Parathyroid adenoma (tissue), 2 donors: ENCODE measurements around the gene DAO.
"Not testable (repeated sequence)": the region's sequence is repeated elsewhere in the genome, so short reads cannot be mapped to it uniquely, and the experiment has no call there.

ENCODE experiments used
- H2AFZ ChIP-seq: fragments of 300-600 bp; sonication (generic); one replicate; pipeline ENCODE4 v1.7.0; 2017; ENCODE audit warnings: antibody characterized with exemption, mild to moderate bottlenecking
- H3K27ac ChIP-seq: fragments of 300-600 bp; sonication (generic); one replicate; pipeline ENCODE4 v1.7.0; 2017
- H3K27me3 ChIP-seq: fragments of 300-600 bp; sonication (generic); one replicate; pipeline ENCODE4 v1.7.0; 2017; ENCODE audit warnings: low read length; ENCODE audit not compliant: control insufficient read depth, insufficient read depth
- H3K36me3 ChIP-seq: fragments of 300-600 bp; sonication (generic); one replicate; pipeline ENCODE4 v1.7.0; 2017; ENCODE audit warnings: low read length; ENCODE audit not compliant: control insufficient read depth, insufficient read depth
- H3K4me1 ChIP-seq: fragments of 300-600 bp; sonication (generic); one replicate; pipeline ENCODE4 v1.7.0; 2017; ENCODE audit warnings: control low read depth
- H3K4me2 ChIP-seq: fragments of 300-600 bp; sonication (generic); one replicate; pipeline ENCODE4 v1.7.0; 2017; ENCODE audit warnings: low read length
- H3K4me3 ChIP-seq: fragments of 300-600 bp; sonication (generic); one replicate; pipeline ENCODE4 v1.7.0; 2017; ENCODE audit warnings: low read depth, low read length
- H3K79me2 ChIP-seq: fragments of 300-600 bp; sonication (generic); one replicate; pipeline ENCODE4 v1.7.0; 2017; ENCODE audit warnings: control low read depth
- H3K9ac ChIP-seq: fragments of 300-600 bp; sonication (generic); one replicate; pipeline ENCODE4 v1.7.0; 2017; ENCODE audit warnings: mild to moderate bottlenecking
- H3K9me3 ChIP-seq: fragments of 300-600 bp; sonication (generic); one replicate; pipeline ENCODE4 v1.7.0; 2017; ENCODE audit warnings: low read length; ENCODE audit not compliant: control insufficient read depth
- TF ChIP-seq, protein P1 (sequence below): fragments of 300-600 bp; sonication (generic); IDR thresholded peaks from one replicate; pipeline ENCODE4 v1.7.0; 2017; ENCODE audit warnings: antibody characterized with exemption, mild to moderate bottlenecking
- donor health status: primary hyperparathyroidism.

DAO gene

DNA sequence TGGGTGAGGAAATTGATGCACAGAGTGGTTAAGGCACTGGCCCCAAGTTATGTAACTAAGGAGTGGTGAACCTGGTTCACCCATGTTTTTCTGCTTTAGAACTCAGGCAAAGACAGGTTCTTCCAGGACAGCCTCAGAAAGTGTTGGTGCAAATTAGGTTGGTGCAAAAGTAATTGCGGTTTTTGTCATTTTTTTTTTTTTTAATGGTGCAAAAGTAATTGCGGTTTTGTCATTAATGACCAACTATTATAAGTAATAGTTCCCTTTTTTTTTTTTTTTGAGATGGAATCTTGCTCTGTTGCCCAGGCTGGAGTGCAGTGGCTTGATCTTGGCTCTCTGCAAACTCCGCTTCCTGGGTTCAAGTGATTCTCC, 17.3 kb upstream of the DAO start:
- TF ChIP-seq, protein P1, sequence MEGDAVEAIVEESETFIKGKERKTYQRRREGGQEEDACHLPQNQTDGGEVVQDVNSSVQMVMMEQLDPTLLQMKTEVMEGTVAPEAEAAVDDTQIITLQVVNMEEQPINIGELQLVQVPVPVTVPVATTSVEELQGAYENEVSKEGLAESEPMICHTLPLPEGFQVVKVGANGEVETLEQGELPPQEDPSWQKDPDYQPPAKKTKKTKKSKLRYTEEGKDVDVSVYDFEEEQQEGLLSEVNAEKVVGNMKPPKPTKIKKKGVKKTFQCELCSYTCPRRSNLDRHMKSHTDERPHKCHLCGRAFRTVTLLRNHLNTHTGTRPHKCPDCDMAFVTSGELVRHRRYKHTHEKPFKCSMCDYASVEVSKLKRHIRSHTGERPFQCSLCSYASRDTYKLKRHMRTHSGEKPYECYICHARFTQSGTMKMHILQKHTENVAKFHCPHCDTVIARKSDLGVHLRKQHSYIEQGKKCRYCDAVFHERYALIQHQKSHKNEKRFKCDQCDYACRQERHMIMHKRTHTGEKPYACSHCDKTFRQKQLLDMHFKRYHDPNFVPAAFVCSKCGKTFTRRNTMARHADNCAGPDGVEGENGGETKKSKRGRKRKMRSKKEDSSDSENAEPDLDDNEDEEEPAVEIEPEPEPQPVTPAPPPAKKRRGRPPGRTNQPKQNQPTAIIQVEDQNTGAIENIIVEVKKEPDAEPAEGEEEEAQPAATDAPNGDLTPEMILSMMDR = no peak
- Histone ChIP-seq H3K36me3 (no peaks in the 10 kb centered on the region), H3K27me3 (no peaks in the 10 kb centered on the region), H3K4me2 (no peak overlapping the region), H3K9ac (no peak overlapping the region), H3K4me3 (no peak overlapping the region), H2AFZ (no peak overlapping the region), H3K9me3 (no peaks in the 10 kb centered on the region), H3K4me1 (peaks cover 8% of the 10 kb centered on the region), H3K27ac (no peak overlapping the region), H3K79me2 (no peaks in the 10 kb centered on the region)

DNA sequence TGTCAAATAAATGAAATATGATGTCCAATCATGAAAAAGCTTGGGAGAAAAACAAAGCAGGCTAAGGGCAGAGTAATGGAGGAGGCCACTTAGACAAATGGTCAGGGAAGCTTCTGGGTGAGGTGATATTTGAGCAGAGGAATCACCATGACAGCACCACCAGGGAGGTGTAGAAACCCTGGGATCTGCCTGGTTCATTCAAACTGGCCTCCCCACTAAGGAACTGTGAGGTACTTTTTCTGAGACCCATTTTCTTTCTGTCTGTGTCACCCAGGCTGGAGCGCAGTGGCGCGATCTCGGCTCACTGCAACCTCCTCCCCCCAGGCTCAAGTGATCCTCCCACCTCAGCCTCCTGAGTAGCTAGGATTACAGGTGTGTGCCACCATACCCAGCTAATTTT, 14.7 kb upstream of the DAO start:
- Histone ChIP-seq H3K9me3 (no peaks in the 10 kb centered on the region), H3K4me2 (no peak overlapping the region), H3K4me3 (no peak overlapping the region), H3K27me3 (no peaks in the 10 kb centered on the region), H3K9ac (no peak overlapping the region), H3K79me2 (no peaks in the 10 kb centered on the region), H2AFZ (no peak overlapping the region), H3K4me1 (no peaks in the 10 kb centered on the region), H3K36me3 (no peaks in the 10 kb centered on the region), H3K27ac (no peak overlapping the region)
- TF ChIP-seq, protein P1 = no peak

DNA sequence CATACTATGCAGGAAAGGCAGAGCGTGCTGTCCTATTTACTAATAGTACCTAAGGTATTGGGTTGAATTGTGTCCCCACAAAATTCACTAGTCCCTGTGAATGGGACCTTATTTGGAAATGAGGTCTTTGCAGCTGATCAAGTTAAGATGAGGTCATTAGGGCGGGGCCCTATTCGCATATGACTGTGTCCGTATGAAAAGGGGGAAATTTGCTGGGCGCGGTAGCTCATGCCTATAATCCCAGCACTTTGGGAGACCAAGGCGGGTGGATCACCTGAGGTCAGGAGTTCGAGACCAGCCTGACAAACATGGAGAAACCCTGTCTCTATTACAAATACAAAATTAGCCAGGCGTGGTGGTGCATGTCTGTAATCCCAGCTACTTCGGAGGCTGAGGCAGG, 13.8 kb upstream of the DAO start:
- not testable (repeated sequence) for H3K79me2 ChIP-seq, H3K9ac ChIP-seq, H3K27me3 ChIP-seq, H3K27ac ChIP-seq, H2AFZ ChIP-seq, H3K4me2 ChIP-seq, H3K9me3 ChIP-seq, H3K4me3 ChIP-seq, H3K4me1 ChIP-seq, H3K36me3 ChIP-seq

DNA sequence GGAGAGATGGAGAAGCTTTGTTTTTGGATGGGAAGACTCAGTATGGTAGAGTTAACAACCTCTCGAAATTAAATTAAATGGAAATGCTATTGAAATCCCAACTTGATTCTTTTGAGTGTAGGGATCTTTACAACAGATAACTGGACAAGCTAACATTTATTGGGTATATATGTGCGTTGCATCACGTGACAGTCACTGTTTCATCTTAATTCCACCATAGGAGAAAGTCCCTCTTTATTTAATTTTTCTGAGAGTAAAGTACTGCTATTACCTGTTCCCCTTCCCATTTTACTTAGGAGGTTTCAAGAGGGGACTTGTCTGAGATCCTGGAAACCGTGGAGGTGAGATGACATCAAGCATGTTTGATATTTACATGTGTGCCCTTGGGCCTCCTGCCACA, 11.1 kb upstream of the DAO start:
- no peaks in the 10 kb centered on the region for H3K79me2 ChIP-seq
- H3K27me3 ChIP-seq = no peaks in the 10 kb centered on the region
- no peaks in the 10 kb centered on the region for H3K9me3 ChIP-seq
- H3K4me2 ChIP-seq = no peak overlapping the region
- H3K4me3 ChIP-seq = no peak overlapping the region
- H3K27ac ChIP-seq = no peak overlapping the region
- H2AFZ ChIP-seq = no peak overlapping the region
- no peaks in the 10 kb centered on the region for H3K4me1 ChIP-seq
- no peak overlapping the region for H3K9ac ChIP-seq
- H3K36me3 ChIP-seq = no peaks in the 10 kb centered on the region
- TF ChIP-seq, protein P1 = no peak

DNA sequence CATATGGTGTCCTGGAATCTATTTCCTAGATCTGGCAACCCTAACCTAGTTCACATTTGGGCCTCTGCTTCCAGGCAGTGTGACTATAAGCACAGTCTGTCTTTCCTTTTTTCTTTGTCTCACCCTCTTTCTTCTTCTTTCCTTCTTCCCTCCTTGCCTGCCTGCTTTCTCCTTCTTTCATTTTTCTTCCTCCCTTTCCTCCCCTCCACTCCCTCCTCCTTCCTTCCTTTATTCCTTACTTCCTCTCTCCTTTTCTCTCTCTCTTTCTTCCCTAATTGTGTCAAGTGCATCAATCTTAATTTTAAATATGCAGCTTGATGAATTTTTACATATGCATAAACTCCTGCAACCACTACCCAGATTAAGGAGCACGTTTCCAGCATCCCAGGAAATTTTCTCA, 4.6 kb upstream of the DAO start:
- H3K36me3 ChIP-seq = no peaks in the 10 kb centered on the region
- H3K4me3 ChIP-seq = no peak overlapping the region
- H3K9ac ChIP-seq = no peak overlapping the region
- H2AFZ ChIP-seq = no peak overlapping the region
- no peaks in the 10 kb centered on the region for H3K4me1 ChIP-seq
- no peaks in the 10 kb centered on the region for H3K79me2 ChIP-seq
- H3K4me2 ChIP-seq = no peak overlapping the region
- TF ChIP-seq, protein P1 = no peak
- no peaks in the 10 kb centered on the region for H3K27me3 ChIP-seq
- H3K27ac ChIP-seq = no peak overlapping the region
- no peaks in the 10 kb centered on the region for H3K9me3 ChIP-seq
